Nephron progenitor cell (in vitro differentiated cells): ENCODE data around the gene TJAP1.
"Not testable (repeated sequence)": the region's sequence is repeated elsewhere in the genome, so short reads cannot be mapped to it uniquely, and the experiment has no call there.

ENCODE experiments used
- DNase-seq: peaks from one replicate; pipeline ENCODE4 v3.0.0; 2021
- H3K27ac Mint-ChIP-seq: 2 replicates; pipeline ENCODE4 v1.8.0; 2021; ENCODE audit warnings: mild to moderate bottlenecking, moderate library complexity, mixed read lengths
- H3K27me3 Mint-ChIP-seq: 2 replicates; pipeline ENCODE4 v1.8.0; 2021; ENCODE audit warnings: mild to moderate bottlenecking, low read depth, mixed read lengths; ENCODE audit not compliant: poor library complexity
- H3K36me3 Mint-ChIP-seq: 2 replicates; pipeline ENCODE4 v1.8.0; 2021; ENCODE audit warnings: low read depth, mixed read lengths
- H3K4me1 Mint-ChIP-seq: 2 replicates; pipeline ENCODE4 v1.8.0; 2021; ENCODE audit warnings: mixed read lengths
- H3K4me3 Mint-ChIP-seq: 2 replicates; pipeline ENCODE4 v1.8.0; 2021; ENCODE audit warnings: mild to moderate bottlenecking, moderate library complexity, mixed read lengths
- H3K9me3 Mint-ChIP-seq: 2 replicates; pipeline ENCODE4 v1.8.0; 2021; ENCODE audit warnings: mild to moderate bottlenecking, moderate library complexity, mixed read lengths
- TF ChIP-seq, protein P1 (sequence below): fragments of 200-600 bp; sonication (generic); IDR thresholded peaks from 2 replicates; pipeline ENCODE4 v1.5.0; 2021; ENCODE audit warnings: antibody characterized with exemption

The TJAP1 gene

DNA sequence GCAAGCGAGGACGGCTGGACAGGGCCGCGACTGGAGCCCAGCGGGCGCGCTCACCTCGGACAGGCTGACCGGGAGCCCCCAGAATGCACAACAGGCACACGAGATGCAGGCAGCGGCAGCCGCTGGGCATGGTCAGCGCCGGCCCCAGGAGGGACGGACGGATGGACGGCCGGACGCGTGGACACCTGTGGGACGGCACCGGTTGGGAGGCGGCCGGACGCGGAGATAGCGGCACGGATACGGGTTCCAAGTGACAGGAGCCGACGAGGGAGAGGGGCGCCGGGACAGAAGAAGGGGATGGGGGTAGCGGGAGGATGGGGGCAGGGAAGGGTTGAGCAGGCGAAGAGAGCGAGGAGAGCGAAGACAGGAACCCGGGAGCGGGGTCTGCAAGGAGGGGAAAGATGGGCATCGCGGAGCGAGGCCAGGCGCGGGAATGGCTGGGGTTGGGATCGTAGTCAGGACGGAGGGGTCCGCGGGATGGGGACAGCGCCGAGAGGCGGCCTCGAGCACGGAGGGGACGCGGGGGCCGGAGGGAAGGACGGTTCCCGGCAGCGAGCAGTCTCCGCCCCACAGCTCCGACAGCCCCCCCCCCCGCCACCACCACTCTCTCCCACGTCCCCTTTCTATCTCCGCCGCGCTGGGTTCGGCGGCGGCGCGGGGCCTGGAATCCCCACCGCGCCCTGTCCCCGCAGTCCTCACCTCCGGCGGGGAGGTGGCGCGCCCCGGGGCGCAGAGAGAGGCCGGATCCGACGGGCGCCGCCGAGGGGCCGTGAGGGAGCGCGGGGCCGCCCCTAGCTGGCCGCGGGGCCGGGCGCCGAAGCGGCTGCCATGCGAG, 22.5 kb upstream of the TJAP1 start:
- no peak overlapping the region for H3K27ac Mint-ChIP-seq
- peak; percentile 94 for DNase-seq
- no peaks in the 10 kb centered on the region for H3K9me3 Mint-ChIP-seq
- peaks cover 54% of the 10 kb centered on the region for H3K27me3 Mint-ChIP-seq
- peak overlapping the region; percentile 81 for H3K4me3 Mint-ChIP-seq
- peaks cover 10% of the 10 kb centered on the region for H3K36me3 Mint-ChIP-seq
- TF ChIP-seq, protein P1, sequence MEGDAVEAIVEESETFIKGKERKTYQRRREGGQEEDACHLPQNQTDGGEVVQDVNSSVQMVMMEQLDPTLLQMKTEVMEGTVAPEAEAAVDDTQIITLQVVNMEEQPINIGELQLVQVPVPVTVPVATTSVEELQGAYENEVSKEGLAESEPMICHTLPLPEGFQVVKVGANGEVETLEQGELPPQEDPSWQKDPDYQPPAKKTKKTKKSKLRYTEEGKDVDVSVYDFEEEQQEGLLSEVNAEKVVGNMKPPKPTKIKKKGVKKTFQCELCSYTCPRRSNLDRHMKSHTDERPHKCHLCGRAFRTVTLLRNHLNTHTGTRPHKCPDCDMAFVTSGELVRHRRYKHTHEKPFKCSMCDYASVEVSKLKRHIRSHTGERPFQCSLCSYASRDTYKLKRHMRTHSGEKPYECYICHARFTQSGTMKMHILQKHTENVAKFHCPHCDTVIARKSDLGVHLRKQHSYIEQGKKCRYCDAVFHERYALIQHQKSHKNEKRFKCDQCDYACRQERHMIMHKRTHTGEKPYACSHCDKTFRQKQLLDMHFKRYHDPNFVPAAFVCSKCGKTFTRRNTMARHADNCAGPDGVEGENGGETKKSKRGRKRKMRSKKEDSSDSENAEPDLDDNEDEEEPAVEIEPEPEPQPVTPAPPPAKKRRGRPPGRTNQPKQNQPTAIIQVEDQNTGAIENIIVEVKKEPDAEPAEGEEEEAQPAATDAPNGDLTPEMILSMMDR, result no peak
- peaks cover 18% of the 10 kb centered on the region for H3K4me1 Mint-ChIP-seq

DNA sequence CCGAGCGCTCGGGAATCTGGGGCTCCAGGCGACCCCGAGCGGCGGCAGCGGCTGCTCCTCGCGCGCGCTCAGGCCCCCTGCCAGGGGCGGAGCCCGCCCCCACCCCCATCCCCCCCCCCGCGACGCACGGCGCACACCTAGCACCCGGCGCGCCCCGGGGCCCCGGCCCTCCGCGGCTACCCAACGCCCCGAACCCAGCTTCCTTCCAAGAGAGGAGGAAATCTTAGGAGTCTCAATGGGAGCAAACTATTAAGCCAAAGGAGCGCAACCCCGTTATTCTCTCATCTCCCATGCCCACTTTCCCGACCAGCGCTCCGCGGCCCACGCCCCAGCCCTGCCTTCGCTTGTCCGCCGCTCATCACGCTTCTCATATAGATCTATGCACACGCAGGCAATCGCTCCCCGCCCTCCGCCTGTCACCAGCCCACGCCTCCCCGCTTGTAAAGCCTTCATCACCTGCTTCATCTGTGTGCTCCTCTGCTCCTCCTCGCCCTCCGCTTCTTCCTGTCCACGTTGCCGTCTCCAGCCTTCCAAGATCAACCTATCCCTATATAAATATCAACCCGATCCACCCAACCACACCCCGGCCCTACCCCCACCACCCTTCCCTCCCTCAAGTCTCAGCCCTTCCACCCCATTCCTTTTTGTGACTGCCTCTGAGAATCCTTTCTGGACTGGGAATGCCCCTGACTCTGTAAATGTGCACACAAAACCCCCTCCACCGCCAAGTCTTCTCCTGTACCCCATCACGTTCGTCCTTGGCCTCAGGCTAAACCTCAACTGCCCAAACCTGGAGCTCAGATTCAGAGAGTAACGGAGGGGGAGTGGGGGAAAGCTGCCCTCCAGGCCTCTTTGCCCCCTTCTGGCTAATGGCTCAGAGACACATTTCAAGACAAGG, 21.6 kb upstream of the TJAP1 start, which contains the start of gene DLK2:
Gene DLK2 (minus strand): TSS at position 18 of the 898 bp plus-strand sequence. CDS start 723 bp downstream, outside the sequence.
- Mint-ChIP-seq H3K4me3 (peak within 1 kb of the TSS; percentile 85), H3K27me3 (peaks cover 55% of the 10 kb centered on the region), H3K27ac (no peak within 1 kb of the TSS), H3K4me1 (peaks cover 18% of the 10 kb centered on the region), H3K9me3 (peaks cover 5% of the 10 kb centered on the region), H3K36me3 (peaks cover 10% of the 10 kb centered on the region)
- TF ChIP-seq, protein P1, result no peak
- DNase-seq, result peak; percentile 40

DNA sequence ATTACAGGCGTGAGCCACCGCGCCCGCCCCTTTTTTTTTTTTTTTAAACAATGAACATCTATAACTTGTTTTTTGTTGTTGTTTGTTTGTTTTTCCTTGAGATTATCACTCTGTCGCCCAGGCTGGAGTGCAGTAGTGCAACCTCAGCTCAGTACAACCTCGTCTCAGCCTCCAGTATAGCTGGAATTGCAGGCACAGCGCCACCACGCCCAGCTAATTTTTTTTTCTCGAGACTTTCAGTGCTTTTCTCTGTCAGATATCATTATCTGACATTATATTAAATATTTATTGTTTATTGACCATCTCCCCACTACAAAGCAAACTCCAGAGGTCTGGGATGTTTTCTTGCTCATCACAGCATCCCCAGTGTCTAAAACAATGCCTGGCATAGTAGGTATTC, 19.7 kb upstream of the TJAP1 start:
- TF ChIP-seq, protein P1, result no peak
- Mint-ChIP-seq H3K36me3 (peaks cover 9% of the 10 kb centered on the region), H3K4me3 (no peak overlapping the region), H3K9me3 (peaks cover 5% of the 10 kb centered on the region), H3K4me1 (peaks cover 26% of the 10 kb centered on the region), H3K27ac (no peak overlapping the region), H3K27me3 (peaks cover 69% of the 10 kb centered on the region)
- no peak for DNase-seq

DNA sequence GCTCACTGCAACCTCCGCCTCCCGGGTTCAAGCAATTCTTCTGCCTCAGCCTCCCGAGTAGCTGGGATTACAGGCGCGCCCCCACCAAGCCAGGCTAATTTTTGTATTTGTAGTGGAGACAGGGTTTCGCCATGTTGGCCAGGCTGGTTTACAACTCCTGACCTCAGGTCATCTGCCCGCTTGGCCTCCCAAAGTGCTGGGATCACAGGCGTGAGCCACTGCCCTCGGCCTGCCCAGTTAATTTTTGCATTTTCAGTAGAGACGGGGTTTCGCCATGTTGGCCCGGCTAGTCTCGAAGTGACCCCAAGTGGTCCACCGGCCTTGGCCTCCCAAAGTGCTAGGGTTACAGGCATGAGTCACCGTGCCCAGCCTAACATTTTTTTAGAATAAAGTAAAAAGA, 19.2 kb upstream of the TJAP1 start:
- not testable (repeated sequence) for H3K4me3 Mint-ChIP-seq, DNase-seq, H3K36me3 Mint-ChIP-seq, H3K9me3 Mint-ChIP-seq, H3K27ac Mint-ChIP-seq
- peaks cover 31% of the 10 kb centered on the region for H3K4me1 Mint-ChIP-seq
- H3K27me3 Mint-ChIP-seq, result peaks cover 72% of the 10 kb centered on the region

DNA sequence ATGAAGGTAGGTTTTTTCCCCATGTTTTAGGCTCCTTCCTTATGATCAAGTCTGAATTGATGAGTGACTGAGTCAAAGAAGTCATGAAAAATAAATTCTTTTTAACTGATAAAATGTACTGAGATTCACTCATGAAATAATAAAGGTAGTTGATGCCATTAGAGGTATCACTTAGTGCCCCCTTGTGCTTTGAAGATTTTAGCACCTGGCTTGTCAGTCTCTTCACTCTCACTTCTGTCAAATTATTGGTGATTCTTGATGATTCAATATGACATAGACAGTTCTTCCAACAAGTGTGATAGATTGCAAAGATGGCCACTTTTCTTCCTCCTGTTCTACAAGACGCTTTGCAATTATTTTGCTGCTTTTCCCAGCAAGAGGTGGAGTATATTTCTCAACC, 17.8 kb upstream of the TJAP1 start:
- TF ChIP-seq, protein P1, result no peak
- Mint-ChIP-seq H3K4me3 (no peak overlapping the region), H3K9me3 (peaks cover 5% of the 10 kb centered on the region), H3K27me3 (peaks cover 62% of the 10 kb centered on the region), H3K27ac (no peak overlapping the region), H3K36me3 (no peaks in the 10 kb centered on the region), H3K4me1 (peaks cover 28% of the 10 kb centered on the region)
- no peak for DNase-seq

DNA sequence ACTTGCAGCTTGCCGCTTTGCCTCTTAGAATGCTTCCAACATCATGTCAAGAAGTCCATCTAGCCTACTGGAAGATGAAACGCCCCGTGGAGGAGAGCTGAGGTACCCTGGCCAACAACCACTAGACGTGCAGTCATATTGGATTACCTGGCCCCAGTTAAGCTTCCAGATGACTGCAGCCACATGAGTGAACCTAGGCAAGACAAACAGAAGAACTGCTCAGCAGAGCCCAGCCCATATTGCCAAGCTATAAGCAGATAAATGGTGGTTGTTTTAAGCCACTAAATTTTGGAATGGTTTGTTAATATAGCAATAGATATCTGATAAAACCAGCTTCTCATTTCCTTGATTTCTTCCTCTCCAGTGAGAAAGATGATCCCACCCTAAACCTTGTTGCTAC, 17.3 kb upstream of the TJAP1 start:
- no peak for DNase-seq
- Mint-ChIP-seq H3K4me3 (no peak overlapping the region), H3K4me1 (peaks cover 28% of the 10 kb centered on the region), H3K27ac (no peak overlapping the region), H3K9me3 (peaks cover 5% of the 10 kb centered on the region), H3K36me3 (no peaks in the 10 kb centered on the region), H3K27me3 (peaks cover 60% of the 10 kb centered on the region)
- TF ChIP-seq, protein P1, result no peak
